ENCODE results near the gene ZFP82.

ZFP82 gene

GRCh38 chr19:36441339-36441738 lies 22.9 kb upstream of the ZFP82 start:
- no peaks in the 10 kb centered on the region for H4K20me1 ChIP-seq (ENCODE audit: insufficient read depth)
- no peak overlapping the region for H3K4me2 ChIP-seq
- no peak overlapping the region for H3K4me3 ChIP-seq (IDR thresholded peaks at IDR 0.05; ENCODE audit: insufficient read depth, low read depth, low read length)
- TF ChIP-seq CTCF (conservative IDR thresholded peaks at IDR 0.05; ENCODE audit: low read depth, low read length) = no peak
- no peak overlapping the region for H3K9ac ChIP-seq
- H2AFZ ChIP-seq (ENCODE audit: low read depth) = no peak overlapping the region
- no peaks in the 10 kb centered on the region for H3K27me3 ChIP-seq (ENCODE audit: insufficient read depth, low read depth)
- no peaks in the 10 kb centered on the region for H3K79me2 ChIP-seq (ENCODE audit: insufficient read depth, low read depth)
- no peaks in the 10 kb centered on the region for H3K4me1 ChIP-seq (ENCODE audit: low read depth, poor library complexity, severe bottlenecking)
- no peaks in the 10 kb centered on the region for H3K36me3 ChIP-seq (ENCODE audit: insufficient read depth)
- H3K27ac ChIP-seq = no peak overlapping the region

GRCh38 chr19:36436531-36436930 lies 18.1 kb upstream of the ZFP82 start:
- Histone ChIP-seq H3K9ac (no peak overlapping the region), H3K4me1 (ENCODE audit: low read depth, poor library complexity, severe bottlenecking) (no peaks in the 10 kb centered on the region), H4K20me1 (ENCODE audit: insufficient read depth) (no peaks in the 10 kb centered on the region), H3K4me3 (IDR thresholded peaks at IDR 0.05; ENCODE audit: insufficient read depth, low read depth, low read length) (no peak overlapping the region), H2AFZ (ENCODE audit: low read depth) (no peak overlapping the region), H3K27me3 (ENCODE audit: insufficient read depth, low read depth) (no peaks in the 10 kb centered on the region), H3K4me2 (no peak overlapping the region), H3K36me3 (ENCODE audit: insufficient read depth) (no peaks in the 10 kb centered on the region), H3K27ac (no peak overlapping the region), H3K79me2 (ENCODE audit: insufficient read depth, low read depth) (no peaks in the 10 kb centered on the region)
- no peak for TF ChIP-seq CTCF (conservative IDR thresholded peaks at IDR 0.05; ENCODE audit: low read depth, low read length)

GRCh38 chr19:36423925-36424324 lies 5.5 kb upstream of the ZFP82 start:
- Histone ChIP-seq H3K4me1 (ENCODE audit: low read depth, poor library complexity, severe bottlenecking) (no peaks in the 10 kb centered on the region), H3K27ac (no peak overlapping the region), H4K20me1 (ENCODE audit: insufficient read depth) (no peaks in the 10 kb centered on the region), H3K36me3 (ENCODE audit: insufficient read depth) (no peaks in the 10 kb centered on the region), H2AFZ (ENCODE audit: low read depth) (no peak overlapping the region), H3K4me2 (no peak overlapping the region), H3K4me3 (IDR thresholded peaks at IDR 0.05; ENCODE audit: insufficient read depth, low read depth, low read length) (no peak overlapping the region), H3K27me3 (ENCODE audit: insufficient read depth, low read depth) (no peaks in the 10 kb centered on the region), H3K9ac (no peak overlapping the region), H3K79me2 (ENCODE audit: insufficient read depth, low read depth) (no peaks in the 10 kb centered on the region)
- no peak for TF ChIP-seq CTCF (conservative IDR thresholded peaks at IDR 0.05; ENCODE audit: low read depth, low read length)

DNA sequence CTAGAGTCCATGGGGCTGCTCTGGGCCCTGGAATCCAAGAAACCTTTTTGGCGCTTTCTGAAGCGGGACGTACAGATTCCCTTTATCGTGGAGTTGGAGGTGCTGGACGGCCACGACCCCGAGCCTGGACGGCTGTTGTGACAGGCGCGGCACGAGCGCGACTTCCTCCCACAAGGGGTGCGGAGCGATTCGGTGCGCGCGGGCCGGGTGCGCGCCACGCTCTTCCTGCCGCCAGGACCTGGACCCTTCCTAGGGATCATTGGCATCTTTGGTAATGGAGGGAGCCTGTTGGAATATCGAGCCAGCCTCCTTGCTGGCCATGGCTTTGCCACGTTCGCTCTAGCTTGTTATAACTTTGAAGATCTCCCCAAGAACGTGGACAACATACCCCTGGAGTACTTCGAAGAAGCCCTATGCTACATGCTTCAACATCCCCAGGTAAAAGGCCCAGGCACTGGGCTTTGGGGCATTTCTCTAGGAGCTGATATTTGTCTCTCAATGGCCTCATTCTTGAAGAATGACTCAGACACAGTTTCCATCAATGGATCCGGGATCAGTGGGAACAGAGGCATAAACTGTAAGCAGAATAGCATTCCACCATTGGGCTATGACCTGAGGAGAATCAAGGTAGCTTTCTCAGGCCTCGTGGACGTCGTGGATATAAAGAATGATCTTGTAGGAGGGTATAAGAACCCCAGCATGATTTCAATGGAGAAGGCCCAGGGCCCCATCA lies 3.5 kb upstream of the ZFP82 start:
- Histone ChIP-seq H3K27ac (no peak overlapping the region), H3K4me3 (IDR thresholded peaks at IDR 0.05; ENCODE audit: insufficient read depth, low read depth, low read length) (no peak overlapping the region), H3K9ac (no peak overlapping the region), H3K36me3 (ENCODE audit: insufficient read depth) (no peaks in the 10 kb centered on the region), H3K4me2 (no peak overlapping the region), H3K4me1 (ENCODE audit: low read depth, poor library complexity, severe bottlenecking) (no peaks in the 10 kb centered on the region), H4K20me1 (ENCODE audit: insufficient read depth) (no peaks in the 10 kb centered on the region), H2AFZ (ENCODE audit: low read depth) (no peak overlapping the region), H3K27me3 (ENCODE audit: insufficient read depth, low read depth) (no peaks in the 10 kb centered on the region), H3K79me2 (ENCODE audit: insufficient read depth, low read depth) (no peaks in the 10 kb centered on the region)
- TF ChIP-seq CTCF (conservative IDR thresholded peaks at IDR 0.05; ENCODE audit: low read depth, low read length) = no peak
